Erythroblast (primary cell): ENCODE results near the gene C3orf38.

ENCODE experiments used
- GATA1 ChIP-seq: IDR thresholded peaks from 2 replicates; pipeline ENCODE4 v1.6.1; 2011; ENCODE audit warnings: low read depth, mild to moderate bottlenecking, control low read depth, low read length, moderate library complexity
- POLR2A ChIP-seq: IDR thresholded peaks from 2 replicates; pipeline ENCODE4 v1.6.1; 2011; ENCODE audit warnings: mild to moderate bottlenecking, low read length

DNA sequence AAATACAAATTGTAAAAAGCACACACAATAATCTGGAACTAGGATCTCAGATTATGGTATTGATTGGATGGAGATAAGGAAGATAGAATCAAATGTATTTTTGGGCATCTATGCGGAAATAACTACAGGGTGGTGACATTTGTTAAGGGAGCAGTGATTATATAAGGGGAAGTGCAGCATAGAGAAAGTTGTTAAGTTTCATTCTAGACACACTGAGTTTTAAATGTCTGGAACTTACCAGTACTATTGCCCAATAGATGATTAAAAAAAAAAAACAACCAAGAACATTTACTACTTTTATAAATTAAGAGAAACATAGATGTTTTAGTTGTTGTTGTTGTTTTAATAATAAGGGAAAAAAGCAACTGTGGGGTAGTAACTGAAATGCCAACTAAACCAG, 32.1 kb upstream of the C3orf38 start:
- TF ChIP-seq POLR2A (no peak), GATA1 (no peak)
